Measurements from ENCODE around the gene NR1H2.

The NR1H2 gene

DNA sequence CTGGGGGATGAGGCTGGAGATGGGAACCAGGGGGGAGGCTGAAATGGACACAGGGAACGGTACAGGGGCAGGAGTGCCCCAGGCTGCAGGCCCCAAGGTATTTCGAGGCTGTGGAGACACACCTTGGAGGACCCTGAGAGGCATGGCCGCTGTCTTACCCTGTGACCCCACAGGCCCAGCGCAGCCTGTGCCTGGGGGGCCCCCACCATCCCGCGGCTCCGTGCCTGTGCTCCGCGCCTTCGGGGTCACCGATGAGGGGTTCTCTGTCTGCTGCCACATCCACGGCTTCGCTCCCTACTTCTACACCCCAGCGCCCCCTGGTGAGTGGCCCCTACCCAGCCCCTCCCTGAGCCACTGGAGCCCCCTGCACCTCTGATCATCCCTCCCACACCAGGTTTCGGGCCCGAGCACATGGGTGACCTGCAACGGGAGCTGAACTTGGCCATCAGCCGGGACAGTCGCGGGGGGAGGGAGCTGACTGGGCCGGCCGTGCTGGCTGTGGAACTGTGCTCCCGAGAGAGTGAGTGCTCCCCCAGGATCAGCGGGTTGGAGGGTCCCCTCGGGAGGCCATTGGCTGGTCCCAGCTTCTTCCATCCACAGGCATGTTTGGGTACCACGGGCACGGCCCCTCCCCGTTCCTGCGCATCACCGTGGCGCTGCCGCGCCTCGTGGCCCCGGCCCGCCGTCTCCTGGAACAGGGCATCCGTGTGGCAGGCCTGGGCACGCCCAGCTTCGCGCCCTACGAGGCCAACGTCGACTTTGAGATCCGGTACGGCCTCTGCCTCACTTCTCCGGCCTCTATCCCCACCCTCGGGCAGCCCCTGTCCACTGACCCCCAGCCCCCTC is 25.6 kb downstream of the NR1H2 start:
- no peak for DNase-seq (ENCODE audit: low read depth)

DNA sequence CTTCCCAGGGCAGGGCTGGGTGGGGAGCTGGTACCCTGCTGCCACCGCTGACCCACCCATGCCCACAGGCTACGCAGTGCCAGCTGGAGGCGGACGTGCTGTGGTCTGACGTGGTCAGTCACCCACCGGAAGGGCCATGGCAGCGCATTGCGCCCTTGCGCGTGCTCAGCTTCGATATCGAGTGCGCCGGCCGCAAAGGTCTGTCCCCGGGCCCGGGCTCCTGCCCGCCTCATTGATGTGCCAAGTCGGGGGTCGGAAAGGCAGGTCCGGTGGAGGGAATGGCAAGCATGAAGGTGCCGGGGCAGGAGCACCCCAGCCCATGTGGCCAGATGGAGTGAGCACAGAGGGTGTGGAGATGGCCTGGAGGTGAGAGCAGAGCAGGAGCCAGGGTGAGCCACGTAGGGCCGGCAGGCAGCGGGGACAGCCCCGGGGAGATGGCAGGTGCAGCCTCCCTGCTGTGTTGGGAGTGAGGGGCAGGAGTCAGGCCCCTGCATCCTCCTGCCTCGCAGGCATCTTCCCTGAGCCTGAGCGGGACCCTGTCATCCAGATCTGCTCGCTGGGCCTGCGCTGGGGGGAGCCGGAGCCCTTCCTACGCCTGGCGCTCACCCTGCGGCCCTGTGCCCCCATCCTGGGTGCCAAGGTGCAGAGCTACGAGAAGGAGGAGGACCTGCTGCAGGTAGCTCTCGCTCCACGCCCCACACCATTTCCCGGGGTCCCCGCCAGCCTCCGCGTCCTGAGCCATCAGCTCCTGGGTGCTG is 26.5 kb downstream of the NR1H2 start:
- DNase-seq (ENCODE audit: low read depth) = no peak

DNA sequence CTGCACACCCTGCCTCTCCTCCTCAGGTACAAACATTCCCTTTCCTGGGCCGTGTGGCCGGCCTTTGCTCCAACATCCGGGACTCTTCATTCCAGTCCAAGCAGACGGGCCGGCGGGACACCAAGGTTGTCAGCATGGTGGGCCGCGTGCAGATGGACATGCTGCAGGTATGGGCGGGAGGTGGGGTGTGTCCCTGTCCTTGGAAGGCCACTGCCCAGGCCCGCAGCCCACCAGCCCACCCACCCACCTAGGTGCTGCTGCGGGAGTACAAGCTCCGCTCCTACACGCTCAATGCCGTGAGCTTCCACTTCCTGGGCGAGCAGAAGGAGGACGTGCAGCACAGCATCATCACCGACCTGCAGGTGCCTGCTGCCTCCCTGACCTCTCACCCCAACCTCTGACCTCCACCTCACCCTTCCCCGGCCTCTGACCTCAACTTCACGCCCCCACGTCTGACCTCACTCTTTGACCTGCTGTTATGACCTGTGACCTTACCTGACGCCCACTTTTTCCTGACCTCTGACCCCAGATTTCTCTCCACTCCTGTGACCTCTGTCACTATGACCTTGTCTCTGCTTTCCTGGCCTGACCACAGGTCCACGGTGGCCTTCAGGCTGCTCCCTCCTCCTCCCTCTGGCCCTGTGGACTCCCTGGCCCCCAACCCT is 30.0 kb downstream of the NR1H2 start:
- no peak for DNase-seq (ENCODE audit: low read depth)

DNA sequence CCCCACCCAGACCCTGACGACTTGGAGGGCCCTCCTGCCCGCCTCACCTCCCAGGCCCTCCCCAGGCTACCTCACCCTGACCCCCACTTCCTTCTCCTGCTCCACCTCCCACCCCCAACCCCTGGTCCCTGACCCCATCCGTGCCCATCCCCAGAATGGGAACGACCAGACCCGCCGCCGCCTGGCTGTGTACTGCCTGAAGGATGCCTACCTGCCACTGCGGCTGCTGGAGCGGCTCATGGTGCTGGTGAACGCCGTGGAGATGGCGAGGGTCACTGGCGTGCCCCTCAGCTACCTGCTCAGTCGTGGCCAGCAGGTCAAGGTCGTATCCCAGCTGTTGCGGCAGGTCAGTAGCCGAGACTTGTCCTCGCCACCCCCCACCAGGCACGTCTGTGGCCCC is 30.6 kb downstream of the NR1H2 start:
- no peak for DNase-seq (ENCODE audit: low read depth)

DNA sequence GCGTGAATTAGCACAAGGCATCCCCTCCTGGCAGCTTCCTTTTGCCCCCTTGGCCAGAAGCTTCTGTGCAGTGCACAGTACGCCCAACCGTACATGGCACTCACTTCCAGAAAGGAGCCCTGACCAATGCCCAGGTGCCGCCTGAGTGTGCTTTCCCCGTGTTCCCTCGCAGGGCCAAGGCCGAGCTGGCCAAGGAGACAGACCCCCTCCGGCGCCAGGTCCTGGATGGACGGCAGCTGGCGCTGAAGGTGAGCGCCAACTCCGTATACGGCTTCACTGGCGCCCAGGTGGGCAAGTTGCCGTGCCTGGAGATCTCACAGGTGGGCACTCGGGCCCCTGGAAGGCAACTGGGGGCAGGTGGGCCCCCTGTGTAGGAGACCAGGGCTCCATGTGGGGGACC is 33.1 kb downstream of the NR1H2 start:
- DNase-seq (ENCODE audit: low read depth) = no peak

DNA sequence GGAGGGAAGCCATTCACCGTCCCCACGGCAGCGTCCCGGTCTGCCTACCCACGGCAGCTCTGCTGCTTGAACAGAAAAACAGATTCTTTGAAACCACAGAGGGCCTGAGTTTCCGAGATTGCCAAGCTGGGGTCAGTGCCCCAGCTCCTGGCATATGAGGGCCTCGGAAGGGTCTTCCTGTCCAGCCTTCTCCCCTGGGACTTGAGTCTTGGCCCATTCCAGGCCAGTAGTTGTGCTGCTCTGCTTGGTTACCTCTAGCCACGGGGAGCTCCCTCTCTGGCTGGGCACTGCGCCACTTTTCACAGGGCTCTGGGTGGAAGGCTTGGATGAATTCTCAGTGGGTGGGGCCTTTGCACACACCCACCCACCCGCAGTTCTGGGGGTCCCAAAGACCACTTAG is 33.9 kb downstream of the NR1H2 start:
- DNase-seq (ENCODE audit: low read depth) = no peak

DNA sequence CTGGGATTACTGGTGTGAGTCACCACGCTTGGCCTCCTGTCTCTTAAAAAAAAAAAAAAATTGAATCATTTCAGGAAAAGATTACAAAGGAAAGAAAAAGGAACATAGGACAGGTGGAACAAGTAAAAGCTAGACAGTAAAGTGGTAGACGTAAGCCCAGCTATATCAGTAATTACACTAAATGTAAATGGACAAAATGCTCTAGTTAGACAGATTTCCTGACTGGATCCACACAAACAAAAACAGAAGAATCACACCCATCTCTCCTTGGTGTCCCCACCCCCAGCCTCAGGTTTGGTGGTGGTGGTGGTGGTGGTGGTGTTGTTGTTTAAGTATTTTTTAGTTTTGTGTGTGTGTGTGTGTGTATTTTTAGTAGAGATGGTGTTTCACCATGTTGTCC is 36.2 kb downstream of the NR1H2 start:
- no peak for DNase-seq (ENCODE audit: low read depth)

DNA sequence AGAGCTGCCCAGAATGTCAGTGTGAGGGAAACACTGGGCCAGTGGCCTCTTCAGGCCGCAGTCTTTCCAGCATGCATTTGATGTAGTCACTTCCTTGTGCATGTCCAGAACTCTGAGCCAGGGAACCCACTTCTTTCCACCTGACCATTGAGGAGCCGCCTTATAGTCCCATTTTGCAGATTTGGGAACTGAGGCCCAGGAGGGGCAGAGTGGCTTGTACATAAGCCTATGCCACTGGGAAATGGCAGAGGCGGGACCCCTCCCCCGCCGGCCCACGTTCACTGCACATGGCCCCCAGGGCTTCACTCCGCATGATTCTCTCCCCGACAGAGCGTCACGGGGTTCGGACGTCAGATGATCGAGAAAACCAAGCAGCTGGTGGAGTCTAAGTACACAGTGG is 36.8 kb downstream of the NR1H2 start:
- DNase-seq (ENCODE audit: low read depth) = no peak

DNA sequence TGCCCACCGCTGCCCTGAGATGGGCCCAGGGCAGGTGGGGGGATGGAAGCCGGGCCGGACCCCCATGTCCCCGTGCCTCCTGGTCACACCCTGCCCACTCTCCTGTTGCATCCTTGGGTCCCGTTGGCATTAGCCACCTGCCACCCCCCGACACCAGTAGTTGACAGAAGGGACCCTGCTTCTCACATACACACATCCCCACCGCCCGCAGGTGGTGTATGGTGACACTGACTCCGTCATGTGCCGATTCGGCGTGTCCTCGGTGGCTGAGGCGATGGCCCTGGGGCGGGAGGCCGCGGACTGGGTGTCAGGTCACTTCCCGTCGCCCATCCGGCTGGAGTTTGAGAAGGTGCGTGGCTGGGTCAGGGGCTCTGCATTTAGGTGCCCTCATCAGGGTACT is 37.3 kb downstream of the NR1H2 start:
- no peak for DNase-seq (ENCODE audit: low read depth)

DNA sequence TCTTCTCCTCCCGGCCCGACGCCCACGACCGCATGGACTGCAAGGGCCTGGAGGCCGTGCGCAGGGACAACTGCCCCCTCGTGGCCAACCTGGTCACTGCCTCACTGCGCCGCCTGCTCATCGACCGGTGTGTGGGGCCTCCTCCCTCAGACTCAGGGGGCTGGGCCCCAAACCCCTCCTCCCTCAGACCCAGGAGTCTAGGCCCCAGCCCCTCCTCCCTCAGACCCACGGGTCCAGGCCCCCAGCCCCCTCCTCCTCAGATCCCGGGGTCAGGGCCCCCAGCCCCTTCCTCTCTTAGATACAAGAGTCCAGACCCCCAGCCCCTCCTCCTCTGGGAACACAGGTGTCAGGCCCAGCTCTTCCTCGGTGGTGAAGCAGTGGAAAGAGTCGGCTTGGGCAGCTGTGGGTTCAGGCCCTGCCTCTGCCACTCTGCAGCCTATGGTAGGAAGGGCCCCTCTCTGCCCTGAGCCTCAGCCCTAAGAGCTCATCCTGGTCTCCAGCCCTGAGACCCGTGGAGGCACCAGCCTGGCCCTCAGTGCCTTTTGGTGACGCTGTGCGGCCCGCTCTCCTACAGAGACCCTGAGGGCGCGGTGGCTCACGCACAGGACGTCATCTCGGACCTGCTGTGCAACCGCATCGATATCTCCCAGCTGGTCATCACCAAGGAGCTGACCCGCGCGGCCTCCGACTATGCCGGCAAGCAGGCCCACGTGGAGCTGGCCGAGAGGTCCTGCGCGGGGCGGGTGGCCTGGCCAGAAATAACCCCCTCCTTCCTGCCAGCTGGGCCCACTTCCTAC is 38.8 kb downstream of the NR1H2 start:
- peak; percentile 59 for DNase-seq (ENCODE audit: low read depth)

DNA sequence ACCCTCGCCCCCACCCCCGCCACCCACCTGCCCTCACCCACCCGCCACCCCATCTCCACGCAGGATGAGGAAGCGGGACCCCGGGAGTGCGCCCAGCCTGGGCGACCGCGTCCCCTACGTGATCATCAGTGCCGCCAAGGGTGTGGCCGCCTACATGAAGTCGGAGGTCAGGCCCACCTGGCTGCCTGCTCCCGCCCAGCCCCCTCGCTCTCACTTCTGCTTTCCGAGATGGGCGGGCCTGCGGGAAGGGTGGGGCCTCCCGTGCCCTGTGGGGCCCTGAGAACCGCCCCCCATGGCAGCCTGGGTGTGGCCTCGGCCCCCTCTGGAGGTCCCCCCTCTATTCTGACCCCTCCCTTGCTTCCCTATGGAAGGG is 39.4 kb downstream of the NR1H2 start:
- DNase-seq (ENCODE audit: low read depth) = no peak

DNA sequence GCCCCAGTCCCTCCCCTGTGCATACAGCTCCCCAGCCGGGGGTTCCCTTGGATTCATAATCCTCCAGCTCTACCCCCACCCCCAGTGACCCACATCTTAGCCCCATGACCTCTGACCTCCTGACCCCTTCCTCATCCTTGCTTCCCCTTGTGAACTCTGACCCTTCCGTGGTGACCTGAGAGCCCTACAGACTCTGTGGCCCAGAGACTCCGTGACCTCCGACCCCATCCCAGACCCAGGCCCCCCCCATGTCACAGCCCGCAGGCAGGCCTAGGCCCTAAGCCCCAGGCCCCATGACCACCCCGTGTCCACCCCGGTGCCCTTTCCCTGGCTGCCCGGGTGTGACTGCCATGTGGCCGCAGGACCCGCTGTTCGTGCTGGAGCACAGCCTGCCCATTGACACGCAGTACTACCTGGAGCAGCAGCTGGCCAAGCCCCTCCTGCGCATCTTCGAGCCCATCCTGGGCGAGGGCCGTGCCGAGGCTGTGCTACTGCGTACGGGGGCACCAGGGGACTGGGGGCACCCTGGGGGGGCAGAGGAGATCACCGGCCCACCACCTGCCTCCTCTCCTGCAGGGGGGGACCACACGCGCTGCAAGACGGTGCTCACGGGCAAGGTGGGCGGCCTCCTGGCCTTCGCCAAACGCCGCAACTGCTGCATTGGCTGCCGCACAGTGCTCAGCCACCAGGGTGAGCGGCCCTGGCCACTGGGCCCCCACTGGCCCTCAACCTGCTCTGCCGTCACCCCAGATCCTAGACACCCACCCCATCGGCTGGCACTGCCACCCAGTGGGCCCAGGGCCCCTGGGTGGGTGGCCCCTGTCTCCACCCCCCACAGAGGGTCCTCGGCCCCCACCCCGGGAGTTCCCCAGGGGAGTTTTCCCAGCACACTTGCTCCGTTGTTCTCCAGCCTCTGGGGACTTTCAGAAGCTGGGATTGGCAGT is 40.0 kb downstream of the NR1H2 start:
- no peak for DNase-seq (ENCODE audit: low read depth)

DNA sequence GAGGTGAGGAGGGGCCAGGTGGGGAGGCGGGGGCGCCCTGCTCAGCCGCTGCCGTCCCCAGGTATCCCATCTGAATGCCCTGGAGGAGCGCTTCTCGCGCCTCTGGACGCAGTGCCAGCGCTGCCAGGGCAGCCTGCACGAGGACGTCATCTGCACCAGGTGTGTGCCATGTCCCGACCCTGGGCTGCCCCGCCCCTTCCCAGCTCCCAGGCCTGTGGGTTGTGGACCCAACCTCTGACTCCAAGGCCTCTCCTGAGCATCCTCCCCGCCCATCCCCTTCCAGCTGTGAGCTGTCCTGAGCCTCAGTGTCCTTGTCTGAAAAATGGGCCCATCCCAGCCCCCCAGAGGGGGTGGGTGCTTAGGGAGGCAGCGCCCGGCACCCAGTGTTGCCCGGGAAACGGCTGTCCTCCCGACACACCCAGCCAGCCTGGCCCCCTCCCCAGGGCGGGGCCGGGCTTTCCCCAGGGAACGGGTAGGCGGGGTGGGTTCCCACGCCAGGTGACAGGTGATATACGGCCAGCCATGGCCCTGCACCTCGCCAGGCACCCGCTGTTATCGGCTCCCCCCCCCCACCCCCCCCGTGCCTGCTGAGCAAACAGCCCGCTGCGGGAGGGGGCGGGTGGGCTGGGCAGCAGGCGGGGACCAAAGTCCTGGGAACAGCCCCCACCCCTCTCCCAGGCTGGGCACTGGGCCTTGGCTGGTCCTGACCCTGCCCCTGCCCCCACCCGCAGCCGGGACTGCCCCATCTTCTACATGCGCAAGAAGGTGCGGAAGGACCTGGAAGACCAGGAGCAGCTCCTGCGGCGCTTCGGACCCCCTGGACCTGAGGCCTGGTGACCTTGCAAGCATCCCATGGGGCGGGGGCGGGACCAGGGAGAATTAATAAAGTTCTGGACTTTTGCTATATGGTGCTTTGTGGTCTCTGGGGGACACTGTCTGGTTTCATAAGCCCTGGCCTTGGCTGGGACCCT is 41.1 kb downstream of the NR1H2 start:
- DNase-seq (ENCODE audit: low read depth) = no peak

DNA sequence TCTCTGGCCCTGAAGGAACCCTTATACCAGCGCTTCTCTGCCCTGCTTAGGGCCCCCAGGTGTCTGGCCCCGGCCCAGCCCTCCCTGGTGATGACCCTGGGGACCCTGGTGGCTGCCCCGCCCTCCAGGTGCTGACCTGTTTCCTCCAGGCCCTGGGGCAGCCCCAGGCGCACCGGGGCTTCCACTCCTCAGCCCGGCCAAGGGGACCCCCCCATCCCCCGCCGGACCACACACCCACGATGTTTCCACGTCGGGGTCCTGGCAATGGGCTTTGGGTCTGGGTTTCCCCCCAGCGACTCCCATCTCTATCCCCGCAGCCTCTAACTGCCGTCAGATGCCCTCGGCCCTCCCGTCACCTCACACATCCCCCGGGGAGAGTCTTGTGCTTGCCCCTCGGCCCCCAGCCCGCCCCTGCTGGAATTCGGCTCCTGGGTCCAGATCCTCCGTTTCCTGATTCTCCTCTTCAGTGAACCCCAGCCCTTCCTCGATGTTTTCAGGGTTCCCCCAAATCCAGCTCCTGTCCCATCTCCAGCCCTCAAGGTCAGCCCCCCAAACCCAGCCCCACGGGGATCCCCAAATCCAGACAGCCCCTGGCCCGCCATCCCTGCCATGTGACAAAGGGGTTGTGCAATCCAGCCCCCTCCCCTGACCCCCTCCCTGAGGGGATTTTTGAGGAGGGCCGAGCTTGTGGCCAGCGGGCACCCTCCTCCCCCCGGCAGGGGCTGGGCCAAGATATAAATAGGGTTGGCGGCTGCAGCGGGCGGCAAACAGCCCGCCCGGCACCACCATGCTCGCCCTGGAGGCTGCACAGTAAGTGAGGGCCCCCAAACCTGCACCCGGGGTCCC is 42.1 kb downstream of the NR1H2 start, which contains the start of gene SPIB:
Gene SPIB (plus strand): TSS at position 763 of the 846 bp plus-strand sequence. CDS start 25 bp downstream, at position 788.
- no peak for DNase-seq (ENCODE audit: low read depth)

DNA sequence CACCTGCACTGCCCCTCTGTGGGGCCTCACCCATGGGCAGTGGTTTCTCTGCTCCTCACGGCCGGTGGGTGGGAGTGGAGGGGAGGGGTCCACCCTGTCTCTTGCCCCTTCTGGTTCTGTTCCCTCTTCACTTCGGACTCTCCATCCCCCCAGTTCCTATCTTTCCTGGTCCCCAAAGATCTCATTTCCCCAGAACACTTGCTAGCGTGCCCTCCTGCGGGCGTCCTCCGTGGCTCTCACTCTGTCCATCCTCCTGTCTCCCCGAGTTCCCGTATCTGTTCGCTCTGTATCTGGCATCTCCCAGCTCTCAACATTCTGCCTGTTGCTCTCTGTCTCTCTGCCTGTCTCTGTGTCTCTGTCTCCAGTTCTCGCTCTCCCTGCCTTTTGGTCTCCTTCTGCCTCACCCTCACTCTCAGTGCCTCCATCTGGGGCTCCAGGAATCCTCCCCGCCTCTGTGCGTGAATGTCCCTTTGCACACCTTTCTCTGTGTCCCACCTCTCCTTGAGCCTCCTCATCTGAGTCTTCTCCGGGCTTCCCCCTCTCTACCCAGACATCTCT is 42.8 kb downstream of the NR1H2 start:
- no peak for DNase-seq (ENCODE audit: low read depth)

DNA sequence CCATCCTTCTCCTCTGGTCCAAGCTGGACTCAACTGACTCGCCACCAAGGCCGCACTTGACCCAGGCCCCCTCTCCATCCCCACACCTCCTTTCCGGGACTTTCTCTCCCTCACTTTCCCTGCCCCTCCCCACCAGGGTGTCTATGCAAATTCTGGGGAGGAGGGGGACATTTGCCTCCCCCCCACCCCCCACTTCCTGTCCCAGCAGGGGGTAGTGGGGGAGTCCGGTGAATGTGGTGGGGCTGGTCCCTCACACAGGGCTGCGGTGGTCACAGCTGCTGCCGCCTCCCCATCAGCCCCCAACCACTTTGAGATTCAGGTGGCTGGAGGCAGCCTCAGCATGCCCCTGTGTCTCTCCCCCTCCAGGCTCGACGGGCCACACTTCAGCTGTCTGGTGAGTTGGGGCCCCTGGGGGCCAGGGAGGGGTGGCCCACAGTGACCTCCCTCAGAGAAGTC is 43.4 kb downstream of the NR1H2 start:
- DNase-seq (ENCODE audit: low read depth) = no peak

DNA sequence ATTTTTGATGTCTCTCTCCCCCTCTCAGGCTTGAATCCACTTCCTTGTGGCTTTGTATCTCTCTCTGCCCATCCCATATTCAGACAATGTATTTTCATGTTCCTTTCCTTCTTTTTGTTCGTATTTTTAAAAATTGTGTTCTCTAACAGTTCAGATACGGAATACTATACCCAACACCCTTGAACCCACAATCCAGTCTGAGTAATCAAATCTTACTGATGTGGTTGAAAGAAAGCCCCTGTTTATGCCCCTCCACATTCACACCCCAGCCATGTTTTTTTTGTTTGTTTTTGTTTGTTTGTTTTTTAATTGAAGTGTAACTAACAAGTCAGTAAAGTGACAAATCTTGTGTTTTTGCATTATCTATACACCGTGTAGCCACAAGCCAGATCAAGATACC is 43.9 kb downstream of the NR1H2 start:
- DNase-seq (ENCODE audit: low read depth) = no peak

DNA sequence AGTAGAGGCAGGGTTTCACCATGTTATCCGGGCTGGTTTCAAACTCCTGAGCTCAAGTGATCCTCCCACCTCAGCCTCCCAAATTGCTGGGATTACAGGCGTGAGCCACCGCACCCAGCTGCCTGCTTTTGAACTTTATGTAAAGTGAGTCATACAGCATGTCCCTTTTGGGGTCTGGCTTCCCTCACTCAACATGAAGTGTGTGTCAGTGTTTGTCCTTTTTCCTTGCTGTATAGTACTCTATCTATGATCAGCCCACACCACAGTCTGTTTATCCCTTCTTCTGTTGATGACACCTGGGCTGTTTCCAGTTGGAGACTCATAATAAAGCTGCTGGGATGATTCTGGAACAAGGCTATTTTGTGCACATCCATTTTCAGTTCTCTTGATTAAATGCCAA is 44.6 kb downstream of the NR1H2 start:
- no peak for DNase-seq (ENCODE audit: low read depth)
